HepG2 (cell line): Measurements from ENCODE around the gene ITIH3. TPM values are rescaled to one million over a fixed set of nuclear protein-coding genes. Genes with fewer than 3 reads are reported as not detected.

Source experiments
- CHD4 ChIP-seq: fragments of 200-600 bp; sonication (generic); IDR thresholded peaks from 2 replicates; pipeline ENCODE4 v1.7.0; 2017; ENCODE audit warnings: mild to moderate bottlenecking, low read length, borderline replicate concordance
- NFATC3 ChIP-seq: sonication (generic); formaldehyde crosslinking; IDR thresholded peaks from 2 replicates; pipeline ENCODE4 v1.5.1; 2020; ENCODE audit warnings: mild to moderate bottlenecking, missing genetic modification reagents
- NFE2L2 ChIP-seq: fragments of 150-350 bp; IDR thresholded peaks from 2 replicates; pipeline ENCODE4 v1.6.1; 2014; ENCODE audit warnings: low read length
- POLR2A ChIP-seq, 2 experiments: IDR thresholded peaks; 2 replicates each; pipeline ENCODE4 v1.6.1; 2011; ENCODE audit warnings: low read depth in 2 of 2, low read length in 2 of 2, mild to moderate bottlenecking in 1 of 2, moderate library complexity in 1 of 2; ENCODE audit not compliant: insufficient read depth in 1 of 2
- ZNF33A ChIP-seq: sonication (generic); formaldehyde crosslinking; IDR thresholded peaks from 2 replicates; pipeline ENCODE4 v1.5.1; 2020; ENCODE audit warnings: missing genetic modification reagents, mild to moderate bottlenecking, moderate library complexity, borderline replicate concordance
- ZNF34 ChIP-seq: sonication (generic); formaldehyde crosslinking; IDR thresholded peaks from 2 replicates; pipeline ENCODE4 v1.4.0; 2020; ENCODE audit warnings: mild to moderate bottlenecking, missing genetic modification reagents, borderline replicate concordance
- ZNF615 ChIP-seq: sonication (generic); formaldehyde crosslinking; IDR thresholded peaks from 2 replicates; pipeline ENCODE4 v1.5.0; 2020; ENCODE audit warnings: mild to moderate bottlenecking, missing genetic modification reagents, borderline replicate concordance
- polyA plus RNA-seq, 8 experiments: library from polyadenylated mRNA; depleted of rRNA in 3 of 8; stranded (reverse) in 7 of 8; unstranded in 1 of 8; fragments of >200 nt; fragmentation: Illumina TruSeq in 4 of 8; extraction: Trizol in 4 of 8; gene quantifications; 2 replicates each; pipeline versions ENCODE4 v1.2.1 to v1.2.3, GENCODE V29; 2011 to 2016; ENCODE audit warnings: low read depth in 4 of 8, missing spikeins in 1 of 8, mixed read lengths in 1 of 8; ENCODE audit not compliant: insufficient read depth in 1 of 8
- total RNA-seq, 5 experiments: library from RNA; depleted of rRNA; stranded (reverse); fragments of >200 nt; fragmentation: Illumina TruSeq; extraction: Trizol; gene quantifications; 2 replicates each; pipeline ENCODE4 v1.2.3, GENCODE V29; 2016; ENCODE audit warnings: low read depth in 1 of 5
- TF ChIP-seq, protein P1 (sequence below): sonication (generic); formaldehyde crosslinking; IDR thresholded peaks from 2 replicates; pipeline ENCODE4 v1.9.0; 2022; ENCODE audit warnings: missing genetic modification reagents, mild to moderate bottlenecking, borderline replicate concordance
- TF ChIP-seq, protein P2 (sequence below): sonication (generic); formaldehyde crosslinking; IDR thresholded peaks from 2 replicates; pipeline ENCODE4 v1.4.0; 2020; ENCODE audit warnings: missing genetic modification reagents
- TF ChIP-seq, protein P3 (sequence below): sonication (generic); formaldehyde crosslinking; IDR thresholded peaks from 2 replicates; pipeline ENCODE4 v1.4.0; 2020; ENCODE audit warnings: missing genetic modification reagents, borderline replicate concordance
- TF ChIP-seq, protein P4 (sequence below): sonication (generic); formaldehyde crosslinking; conservative IDR thresholded peaks from 2 replicates; pipeline ENCODE4 v1.8.0; 2022; ENCODE audit warnings: missing genetic modification reagents
- TF ChIP-seq, protein P5 (sequence below): sonication (generic); formaldehyde crosslinking; IDR thresholded peaks from 2 replicates; pipeline ENCODE4 v1.9.0; 2021; ENCODE audit warnings: missing genetic modification reagents, borderline replicate concordance

ITIH3 gene
- total and polyA plus RNA-seq, 2 of the 13 experiments (the other 11 are each of a cell fraction or from before 2014, with no cell fraction given) = 105 to 632 TPM

DNA sequence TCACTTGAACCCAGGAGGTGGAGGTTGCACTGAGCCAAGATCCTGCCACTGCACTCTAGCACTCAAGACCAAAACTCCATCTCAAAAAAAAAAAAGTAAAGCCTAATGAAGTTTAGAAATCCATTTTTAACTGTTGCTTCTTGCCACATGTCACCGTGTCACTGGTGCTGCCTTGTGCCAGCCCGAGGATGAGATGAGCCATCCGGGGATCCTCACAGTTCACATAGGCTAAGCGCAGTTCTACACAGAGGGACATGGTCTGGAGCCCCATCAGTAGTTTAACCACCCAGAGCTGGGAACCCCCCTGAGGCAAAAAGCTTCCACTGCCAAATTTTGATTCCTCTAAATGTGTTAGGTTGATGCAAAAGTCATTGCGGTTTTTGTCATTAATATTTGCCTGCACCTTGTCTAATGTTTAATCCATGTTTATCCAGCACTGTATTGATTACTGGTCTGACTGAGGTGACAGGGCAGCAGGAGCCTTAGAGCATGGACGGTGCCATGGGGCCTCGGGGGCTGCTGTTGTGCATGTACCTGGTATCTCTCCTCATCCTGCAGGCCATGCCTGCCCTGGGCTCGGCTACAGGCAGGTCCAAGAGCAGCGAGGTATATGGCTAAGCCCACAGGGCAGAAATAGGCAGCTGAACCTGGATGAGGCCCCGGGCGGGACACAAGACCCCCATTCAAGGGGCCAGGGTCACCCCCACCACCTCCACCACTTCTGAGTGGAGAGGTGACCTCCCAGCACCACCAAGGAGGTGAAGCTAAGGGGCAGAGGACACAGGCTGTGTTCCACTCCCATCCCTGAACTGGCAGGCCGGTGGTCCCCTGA is 17.3 kb upstream of the ITIH3 start, which contains the start of gene ITIH1 (continued):
- TF ChIP-seq, protein P1, sequence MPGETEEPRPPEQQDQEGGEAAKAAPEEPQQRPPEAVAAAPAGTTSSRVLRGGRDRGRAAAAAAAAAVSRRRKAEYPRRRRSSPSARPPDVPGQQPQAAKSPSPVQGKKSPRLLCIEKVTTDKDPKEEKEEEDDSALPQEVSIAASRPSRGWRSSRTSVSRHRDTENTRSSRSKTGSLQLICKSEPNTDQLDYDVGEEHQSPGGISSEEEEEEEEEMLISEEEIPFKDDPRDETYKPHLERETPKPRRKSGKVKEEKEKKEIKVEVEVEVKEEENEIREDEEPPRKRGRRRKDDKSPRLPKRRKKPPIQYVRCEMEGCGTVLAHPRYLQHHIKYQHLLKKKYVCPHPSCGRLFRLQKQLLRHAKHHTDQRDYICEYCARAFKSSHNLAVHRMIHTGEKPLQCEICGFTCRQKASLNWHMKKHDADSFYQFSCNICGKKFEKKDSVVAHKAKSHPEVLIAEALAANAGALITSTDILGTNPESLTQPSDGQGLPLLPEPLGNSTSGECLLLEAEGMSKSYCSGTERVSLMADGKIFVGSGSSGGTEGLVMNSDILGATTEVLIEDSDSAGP (CRISPR knock-in tag) = no peak
- TF ChIP-seq NFATC3 = no peak
- no peak for TF ChIP-seq POLR2A (IDR thresholded peaks at IDR 0.05; ENCODE audit: insufficient read depth in 1 of 2, low read depth in 2 of 2, low read length in 2 of 2)
- no peak for TF ChIP-seq ZNF615 (CRISPR knock-in tag)
- TF ChIP-seq, protein P2, sequence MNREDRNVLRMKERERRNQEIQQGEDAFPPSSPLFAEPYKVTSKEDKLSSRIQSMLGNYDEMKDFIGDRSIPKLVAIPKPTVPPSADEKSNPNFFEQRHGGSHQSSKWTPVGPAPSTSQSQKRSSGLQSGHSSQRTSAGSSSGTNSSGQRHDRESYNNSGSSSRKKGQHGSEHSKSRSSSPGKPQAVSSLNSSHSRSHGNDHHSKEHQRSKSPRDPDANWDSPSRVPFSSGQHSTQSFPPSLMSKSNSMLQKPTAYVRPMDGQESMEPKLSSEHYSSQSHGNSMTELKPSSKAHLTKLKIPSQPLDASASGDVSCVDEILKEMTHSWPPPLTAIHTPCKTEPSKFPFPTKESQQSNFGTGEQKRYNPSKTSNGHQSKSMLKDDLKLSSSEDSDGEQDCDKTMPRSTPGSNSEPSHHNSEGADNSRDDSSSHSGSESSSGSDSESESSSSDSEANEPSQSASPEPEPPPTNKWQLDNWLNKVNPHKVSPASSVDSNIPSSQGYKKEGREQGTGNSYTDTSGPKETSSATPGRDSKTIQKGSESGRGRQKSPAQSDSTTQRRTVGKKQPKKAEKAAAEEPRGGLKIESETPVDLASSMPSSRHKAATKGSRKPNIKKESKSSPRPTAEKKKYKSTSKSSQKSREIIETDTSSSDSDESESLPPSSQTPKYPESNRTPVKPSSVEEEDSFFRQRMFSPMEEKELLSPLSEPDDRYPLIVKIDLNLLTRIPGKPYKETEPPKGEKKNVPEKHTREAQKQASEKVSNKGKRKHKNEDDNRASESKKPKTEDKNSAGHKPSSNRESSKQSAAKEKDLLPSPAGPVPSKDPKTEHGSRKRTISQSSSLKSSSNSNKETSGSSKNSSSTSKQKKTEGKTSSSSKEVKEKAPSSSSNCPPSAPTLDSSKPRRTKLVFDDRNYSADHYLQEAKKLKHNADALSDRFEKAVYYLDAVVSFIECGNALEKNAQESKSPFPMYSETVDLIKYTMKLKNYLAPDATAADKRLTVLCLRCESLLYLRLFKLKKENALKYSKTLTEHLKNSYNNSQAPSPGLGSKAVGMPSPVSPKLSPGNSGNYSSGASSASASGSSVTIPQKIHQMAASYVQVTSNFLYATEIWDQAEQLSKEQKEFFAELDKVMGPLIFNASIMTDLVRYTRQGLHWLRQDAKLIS = no peak
- TF ChIP-seq, protein P3, sequence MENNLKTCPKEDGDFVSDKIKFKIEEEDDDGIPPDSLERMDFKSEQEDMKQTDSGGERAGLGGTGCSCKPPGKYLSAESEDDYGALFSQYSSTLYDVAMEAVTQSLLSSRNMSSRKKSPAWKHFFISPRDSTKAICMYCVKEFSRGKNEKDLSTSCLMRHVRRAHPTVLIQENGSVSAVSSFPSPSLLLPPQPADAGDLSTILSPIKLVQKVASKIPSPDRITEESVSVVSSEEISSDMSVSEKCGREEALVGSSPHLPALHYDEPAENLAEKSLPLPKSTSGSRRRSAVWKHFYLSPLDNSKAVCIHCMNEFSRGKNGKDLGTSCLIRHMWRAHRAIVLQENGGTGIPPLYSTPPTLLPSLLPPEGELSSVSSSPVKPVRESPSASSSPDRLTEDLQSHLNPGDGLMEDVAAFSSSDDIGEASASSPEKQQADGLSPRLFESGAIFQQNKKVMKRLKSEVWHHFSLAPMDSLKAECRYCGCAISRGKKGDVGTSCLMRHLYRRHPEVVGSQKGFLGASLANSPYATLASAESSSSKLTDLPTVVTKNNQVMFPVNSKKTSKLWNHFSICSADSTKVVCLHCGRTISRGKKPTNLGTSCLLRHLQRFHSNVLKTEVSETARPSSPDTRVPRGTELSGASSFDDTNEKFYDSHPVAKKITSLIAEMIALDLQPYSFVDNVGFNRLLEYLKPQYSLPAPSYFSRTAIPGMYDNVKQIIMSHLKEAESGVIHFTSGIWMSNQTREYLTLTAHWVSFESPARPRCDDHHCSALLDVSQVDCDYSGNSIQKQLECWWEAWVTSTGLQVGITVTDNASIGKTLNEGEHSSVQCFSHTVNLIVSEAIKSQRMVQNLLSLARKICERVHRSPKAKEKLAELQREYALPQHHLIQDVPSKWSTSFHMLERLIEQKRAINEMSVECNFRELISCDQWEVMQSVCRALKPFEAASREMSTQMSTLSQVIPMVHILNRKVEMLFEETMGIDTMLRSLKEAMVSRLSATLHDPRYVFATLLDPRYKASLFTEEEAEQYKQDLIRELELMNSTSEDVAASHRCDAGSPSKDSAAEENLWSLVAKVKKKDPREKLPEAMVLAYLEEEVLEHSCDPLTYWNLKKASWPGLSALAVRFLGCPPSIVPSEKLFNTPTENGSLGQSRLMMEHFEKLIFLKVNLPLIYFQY (CRISPR knock-in tag) = no peak
- TF ChIP-seq, protein P4, sequence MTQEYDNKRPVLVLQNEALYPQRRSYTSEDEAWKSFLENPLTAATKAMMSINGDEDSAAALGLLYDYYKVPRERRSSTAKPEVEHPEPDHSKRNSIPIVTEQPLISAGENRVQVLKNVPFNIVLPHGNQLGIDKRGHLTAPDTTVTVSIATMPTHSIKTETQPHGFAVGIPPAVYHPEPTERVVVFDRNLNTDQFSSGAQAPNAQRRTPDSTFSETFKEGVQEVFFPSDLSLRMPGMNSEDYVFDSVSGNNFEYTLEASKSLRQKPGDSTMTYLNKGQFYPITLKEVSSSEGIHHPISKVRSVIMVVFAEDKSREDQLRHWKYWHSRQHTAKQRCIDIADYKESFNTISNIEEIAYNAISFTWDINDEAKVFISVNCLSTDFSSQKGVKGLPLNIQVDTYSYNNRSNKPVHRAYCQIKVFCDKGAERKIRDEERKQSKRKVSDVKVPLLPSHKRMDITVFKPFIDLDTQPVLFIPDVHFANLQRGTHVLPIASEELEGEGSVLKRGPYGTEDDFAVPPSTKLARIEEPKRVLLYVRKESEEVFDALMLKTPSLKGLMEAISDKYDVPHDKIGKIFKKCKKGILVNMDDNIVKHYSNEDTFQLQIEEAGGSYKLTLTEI (CRISPR knock-in tag) = no peak
- TF ChIP-seq, protein P5, sequence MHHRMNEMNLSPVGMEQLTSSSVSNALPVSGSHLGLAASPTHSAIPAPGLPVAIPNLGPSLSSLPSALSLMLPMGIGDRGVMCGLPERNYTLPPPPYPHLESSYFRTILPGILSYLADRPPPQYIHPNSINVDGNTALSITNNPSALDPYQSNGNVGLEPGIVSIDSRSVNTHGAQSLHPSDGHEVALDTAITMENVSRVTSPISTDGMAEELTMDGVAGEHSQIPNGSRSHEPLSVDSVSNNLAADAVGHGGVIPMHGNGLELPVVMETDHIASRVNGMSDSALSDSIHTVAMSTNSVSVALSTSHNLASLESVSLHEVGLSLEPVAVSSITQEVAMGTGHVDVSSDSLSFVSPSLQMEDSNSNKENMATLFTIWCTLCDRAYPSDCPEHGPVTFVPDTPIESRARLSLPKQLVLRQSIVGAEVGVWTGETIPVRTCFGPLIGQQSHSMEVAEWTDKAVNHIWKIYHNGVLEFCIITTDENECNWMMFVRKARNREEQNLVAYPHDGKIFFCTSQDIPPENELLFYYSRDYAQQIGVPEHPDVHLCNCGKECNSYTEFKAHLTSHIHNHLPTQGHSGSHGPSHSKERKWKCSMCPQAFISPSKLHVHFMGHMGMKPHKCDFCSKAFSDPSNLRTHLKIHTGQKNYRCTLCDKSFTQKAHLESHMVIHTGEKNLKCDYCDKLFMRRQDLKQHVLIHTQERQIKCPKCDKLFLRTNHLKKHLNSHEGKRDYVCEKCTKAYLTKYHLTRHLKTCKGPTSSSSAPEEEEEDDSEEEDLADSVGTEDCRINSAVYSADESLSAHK = no peak
- no peak for TF ChIP-seq ZNF34 (CRISPR knock-in tag)
- no peak for TF ChIP-seq CHD4
- no peak for TF ChIP-seq NFE2L2
- TF ChIP-seq ZNF33A = no peak
